Cardiac fibroblast (primary cell): Measurements from ENCODE around the gene EIPR1.

Experiments
- DNase-seq, 2 donors: peaks; one replicate each; pipeline versions ENCODE4 v3.0.0 to v3.0.0-alpha.2; 2010; ENCODE audit warnings: low read depth in 2 of 2
- H3K4me3 ChIP-seq, 2 donors: replicated peaks in 1 of 2; 1 replicate in 1 of 2; 2 replicates in 1 of 2; pipeline ENCODE4 v1.5.1; 2011; ENCODE audit warnings: low read depth in 2 of 2, low read length in 2 of 2, mild to moderate bottlenecking in 2 of 2, moderate library complexity in 1 of 2
- CTCF ChIP-seq: IDR thresholded peaks from one replicate; pipeline ENCODE4 v1.5.1; 2011; ENCODE audit warnings: low read depth, mild to moderate bottlenecking, low read length, inconsistent platforms

EIPR1 gene

GRCh38 chr2:3377612-3378432 is at the start of gene EIPR1:
TSS of gene EIPR1 (minus strand) at chr2:3377818. CDS start at chr2:3377689, 129 bp downstream.
- peak within 1 kb of the TSS; percentile 79 to 98 for H3K4me3 ChIP-seq
- TF ChIP-seq CTCF = no peak
- DNase-seq = peak; percentile 98 to 99

GRCh38 chr2:3427272-3427671 is 49.7 kb upstream of the EIPR1 start:
- no peak for TF ChIP-seq CTCF
- DNase-seq = no peak
- no peak overlapping the region for H3K4me3 ChIP-seq

- no peak for TF ChIP-seq CTCF
- DNase-seq = no peak
- no peak overlapping the region for H3K4me3 ChIP-seq
Measured at GRCh38 chr2:3426615-3427014, 49.0 kb upstream of the EIPR1 start.

- no peak for TF ChIP-seq CTCF
- no peak overlapping the region for H3K4me3 ChIP-seq
- DNase-seq = no peak
Measured at GRCh38 chr2:3424171-3424795, 46.7 kb upstream of the EIPR1 start.

- peak; percentile 58 to 67 for DNase-seq
- TF ChIP-seq CTCF = peak; percentile 99
- no peak overlapping the region for H3K4me3 ChIP-seq
Measured at GRCh38 chr2:3423492-3424170, 46.0 kb upstream of the EIPR1 start.

GRCh38 chr2:3422161-3422779 is 44.7 kb upstream of the EIPR1 start:
- no peak for TF ChIP-seq CTCF
- H3K4me3 ChIP-seq = no peak overlapping the region
- no peak for DNase-seq
